ENCODE data around the gene TSKU.

GRCh38 chr11:76783294-76783895, at the start of gene TSKU:
- TF ChIP-seq, protein P1, sequence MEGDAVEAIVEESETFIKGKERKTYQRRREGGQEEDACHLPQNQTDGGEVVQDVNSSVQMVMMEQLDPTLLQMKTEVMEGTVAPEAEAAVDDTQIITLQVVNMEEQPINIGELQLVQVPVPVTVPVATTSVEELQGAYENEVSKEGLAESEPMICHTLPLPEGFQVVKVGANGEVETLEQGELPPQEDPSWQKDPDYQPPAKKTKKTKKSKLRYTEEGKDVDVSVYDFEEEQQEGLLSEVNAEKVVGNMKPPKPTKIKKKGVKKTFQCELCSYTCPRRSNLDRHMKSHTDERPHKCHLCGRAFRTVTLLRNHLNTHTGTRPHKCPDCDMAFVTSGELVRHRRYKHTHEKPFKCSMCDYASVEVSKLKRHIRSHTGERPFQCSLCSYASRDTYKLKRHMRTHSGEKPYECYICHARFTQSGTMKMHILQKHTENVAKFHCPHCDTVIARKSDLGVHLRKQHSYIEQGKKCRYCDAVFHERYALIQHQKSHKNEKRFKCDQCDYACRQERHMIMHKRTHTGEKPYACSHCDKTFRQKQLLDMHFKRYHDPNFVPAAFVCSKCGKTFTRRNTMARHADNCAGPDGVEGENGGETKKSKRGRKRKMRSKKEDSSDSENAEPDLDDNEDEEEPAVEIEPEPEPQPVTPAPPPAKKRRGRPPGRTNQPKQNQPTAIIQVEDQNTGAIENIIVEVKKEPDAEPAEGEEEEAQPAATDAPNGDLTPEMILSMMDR (IDR thresholded peaks at IDR 0.05): no peak
- no peak for TF ChIP-seq SMC3 (IDR thresholded peaks at IDR 0.05; ENCODE audit: low read depth, low read length)
- TF ChIP-seq POLR2AphosphoS5 (IDR thresholded peaks at IDR 0.05; ENCODE audit: low read depth, low read length): no peak

All from SK-N-SH (cell line).